Calu3 (cell line): ENCODE measurements around the gene TRIM41. TPM values are rescaled to one million over a fixed set of nuclear protein-coding genes. Genes with fewer than 3 reads are reported as not detected.

Experiments
- BruUV-seq: library from RNA; stranded (reverse); fragments of 400-500 nt; replicated peaks from 2 replicates; lab custom pipeline; 2021; lab: Mats Ljungman, UMichigan
- CTCF ChIA-PET: fragments of 300-600 bp; sonication (Branson Sonifier 250); formaldehyde crosslinking; loops from one replicate; lab custom pipeline; 2022; ENCODE audit warnings: antibody characterized with exemption; lab: Charles Lee
- DNase-seq: peaks from one replicate; pipeline ENCODE4 v3.0.0; 2022
- H3K27ac Mint-ChIP-seq: one replicate; pipeline ENCODE4 v1.8.0; 2022; ENCODE audit warnings: mixed read lengths; ENCODE audit not compliant: unreplicated experiment
- H3K27me3 Mint-ChIP-seq: one replicate; pipeline ENCODE4 v1.8.0; 2022; ENCODE audit warnings: mixed read lengths; ENCODE audit not compliant: unreplicated experiment
- H3K36me3 Mint-ChIP-seq: one replicate; pipeline ENCODE4 v1.8.0; 2022; ENCODE audit warnings: mild to moderate bottlenecking, moderate library complexity, mixed read lengths; ENCODE audit not compliant: insufficient read depth, unreplicated experiment
- H3K4me1 Mint-ChIP-seq: one replicate; pipeline ENCODE4 v1.8.0; 2022; ENCODE audit warnings: mild to moderate bottlenecking, low read depth, mixed read lengths; ENCODE audit not compliant: unreplicated experiment
- H3K4me3 Mint-ChIP-seq: one replicate; pipeline ENCODE4 v1.8.0; 2022; ENCODE audit warnings: mild to moderate bottlenecking, low read depth, moderate library complexity, mixed read lengths; ENCODE audit not compliant: unreplicated experiment
- H3K9me3 Mint-ChIP-seq: one replicate; pipeline ENCODE4 v1.8.0; 2022; ENCODE audit warnings: low read depth, mixed read lengths; ENCODE audit not compliant: unreplicated experiment
- intact Hi-C: fragments of 100-400 bp; cut with micrococcal nuclease; formaldehyde crosslinking; loops from one replicate; pipeline ENCODE4 v1.10.0; 2022; ENCODE audit not compliant: unreplicated experiment
- total RNA-seq: library from RNA; stranded (reverse); gene quantifications from 2 replicates; pipeline ENCODE4 v1.2.3, GENCODE V29; 2022
- TF ChIP-seq, protein P1 (sequence below): fragments of 200-600 bp; IDR thresholded peaks from one replicate; pipeline ENCODE4 v1.8.0; 2022; ENCODE audit warnings: antibody characterized with exemption; ENCODE audit not compliant: unreplicated experiment

The TRIM41 gene
- total RNA-seq, 1 experiment from 2014 or later, result 33.5 TPM

GRCh38 chr5:181191526-181192336, 31.4 kb upstream of the TRIM41 start:
- H3K36me3 Mint-ChIP-seq, result peaks cover 62% of the 10 kb centered on the region
- peak overlapping the region; percentile 93 for H3K4me3 Mint-ChIP-seq
- intact Hi-C loops, result no loop called here
- CTCF ChIA-PET, result interaction anchor here (1.4 to 1.6 kb wide), 3 partner anchors 11 to 15 kb away, joined by 5 to 8 read pairs (median 7); partner anchors contain the start of gene TRIM7
- TF ChIP-seq, protein P1, sequence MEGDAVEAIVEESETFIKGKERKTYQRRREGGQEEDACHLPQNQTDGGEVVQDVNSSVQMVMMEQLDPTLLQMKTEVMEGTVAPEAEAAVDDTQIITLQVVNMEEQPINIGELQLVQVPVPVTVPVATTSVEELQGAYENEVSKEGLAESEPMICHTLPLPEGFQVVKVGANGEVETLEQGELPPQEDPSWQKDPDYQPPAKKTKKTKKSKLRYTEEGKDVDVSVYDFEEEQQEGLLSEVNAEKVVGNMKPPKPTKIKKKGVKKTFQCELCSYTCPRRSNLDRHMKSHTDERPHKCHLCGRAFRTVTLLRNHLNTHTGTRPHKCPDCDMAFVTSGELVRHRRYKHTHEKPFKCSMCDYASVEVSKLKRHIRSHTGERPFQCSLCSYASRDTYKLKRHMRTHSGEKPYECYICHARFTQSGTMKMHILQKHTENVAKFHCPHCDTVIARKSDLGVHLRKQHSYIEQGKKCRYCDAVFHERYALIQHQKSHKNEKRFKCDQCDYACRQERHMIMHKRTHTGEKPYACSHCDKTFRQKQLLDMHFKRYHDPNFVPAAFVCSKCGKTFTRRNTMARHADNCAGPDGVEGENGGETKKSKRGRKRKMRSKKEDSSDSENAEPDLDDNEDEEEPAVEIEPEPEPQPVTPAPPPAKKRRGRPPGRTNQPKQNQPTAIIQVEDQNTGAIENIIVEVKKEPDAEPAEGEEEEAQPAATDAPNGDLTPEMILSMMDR, result no peak
- DNase-seq, result peak; percentile 96
- no TSS peak for BruUV-seq
- H3K27me3 Mint-ChIP-seq, result peaks cover 17% of the 10 kb centered on the region
- H3K4me1 Mint-ChIP-seq, result peaks cover 47% of the 10 kb centered on the region
- H3K27ac Mint-ChIP-seq, result peak overlapping the region; percentile 100
- no peaks in the 10 kb centered on the region for H3K9me3 Mint-ChIP-seq

- Mint-ChIP-seq H3K4me1 (peaks cover 40% of the 10 kb centered on the region), H3K27ac (peak overlapping the region; percentile 100), H3K9me3 (no peaks in the 10 kb centered on the region), H3K36me3 (peaks cover 55% of the 10 kb centered on the region), H3K4me3 (peak overlapping the region; percentile 93), H3K27me3 (peaks cover 17% of the 10 kb centered on the region)
- CTCF ChIA-PET, result interaction anchor here (1.4 to 1.6 kb wide), 3 partner anchors 10 to 14 kb away, joined by 5 to 8 read pairs (median 7); partner anchors contain the start of gene TRIM7
- TSS peak; percentile 16 for BruUV-seq
- intact Hi-C loops, result no loop called here
- TF ChIP-seq, protein P1, result no peak
- DNase-seq, result no peak
These were observed 30.6 kb upstream of the TRIM41 start for GRCh38 chr5:181192337-181193046.

DNA sequence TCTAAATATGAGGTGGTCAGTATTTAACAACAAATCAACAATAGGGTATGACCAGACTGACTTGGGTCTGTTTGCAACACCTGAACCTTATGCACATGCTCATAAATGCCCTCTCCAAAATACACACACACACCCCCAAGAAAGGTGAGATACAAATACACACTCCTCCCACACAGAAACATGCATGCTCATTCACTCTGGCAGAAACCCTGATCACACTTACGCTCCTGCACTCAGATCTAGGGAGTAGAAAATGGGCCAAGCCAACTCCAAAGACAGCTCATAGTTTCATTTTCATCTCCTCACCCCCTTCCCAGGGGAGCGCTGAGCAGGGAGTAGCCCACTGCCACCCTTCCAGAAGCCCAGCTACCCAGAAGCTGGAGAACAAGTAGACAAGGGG, 29.4 kb upstream of the TRIM41 start:
- no peak for DNase-seq
- no TSS peak for BruUV-seq
- Mint-ChIP-seq H3K4me3 (no peak overlapping the region), H3K27me3 (peaks cover 11% of the 10 kb centered on the region), H3K4me1 (peaks cover 32% of the 10 kb centered on the region), H3K27ac (no peak overlapping the region), H3K9me3 (no peaks in the 10 kb centered on the region), H3K36me3 (peaks cover 43% of the 10 kb centered on the region)
- TF ChIP-seq, protein P1, result no peak
- intact Hi-C loops, result no loop called here
- CTCF ChIA-PET, result no interaction called here

DNA sequence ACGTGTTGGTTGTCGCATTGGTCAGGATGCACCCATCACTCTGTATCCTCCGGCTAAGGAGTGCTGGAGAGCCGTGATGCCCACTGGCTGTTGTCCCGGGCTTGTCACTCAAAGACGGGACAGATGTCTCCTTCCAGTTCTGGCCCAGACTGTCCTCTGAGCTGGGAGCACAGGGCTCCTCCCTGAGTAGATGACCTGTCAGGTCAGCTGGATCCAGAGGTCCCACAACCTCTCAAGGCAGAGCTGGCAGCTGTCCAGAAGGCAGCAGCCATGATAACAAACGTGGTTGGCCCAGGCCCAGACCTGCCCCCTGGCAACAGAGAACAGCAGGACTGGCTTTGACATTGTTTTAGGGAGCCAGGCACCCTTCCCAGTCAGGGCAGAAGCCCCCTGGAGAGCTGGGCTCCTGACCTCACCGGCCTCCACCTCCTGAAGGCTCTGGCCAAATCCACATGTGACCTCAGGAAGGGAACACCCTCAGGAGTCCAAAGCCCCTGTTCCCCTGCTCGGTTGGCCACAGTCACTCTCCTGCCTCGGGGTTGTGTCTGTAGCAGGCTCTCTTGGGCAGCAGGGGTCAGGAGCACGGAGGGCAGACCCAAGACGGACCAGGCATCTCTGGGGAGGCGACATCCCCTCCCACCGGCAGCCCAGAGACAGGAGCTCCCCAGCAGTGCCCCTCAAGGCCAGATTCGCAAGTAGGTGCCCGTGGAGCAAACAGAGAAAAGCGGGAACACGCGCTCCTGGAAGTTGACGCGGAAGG, 28.4 kb upstream of the TRIM41 start:
- CTCF ChIA-PET, result no interaction called here
- TF ChIP-seq, protein P1, result no peak
- intact Hi-C loops, result no loop called here
- Mint-ChIP-seq H3K27ac (no peak overlapping the region), H3K27me3 (peaks cover 16% of the 10 kb centered on the region), H3K4me3 (no peak overlapping the region), H3K9me3 (no peaks in the 10 kb centered on the region), H3K36me3 (peaks cover 33% of the 10 kb centered on the region), H3K4me1 (peaks cover 35% of the 10 kb centered on the region)
- DNase-seq, result no peak
- BruUV-seq, result no TSS peak
